Naive B cell (primary cell): ENCODE data around the gene CANT1. TPM values are rescaled to one million over a fixed set of nuclear protein-coding genes. Genes with fewer than 3 reads are reported as not detected.
A peak's percentile ranks its signal among the peaks of the same experiment; 100 is the strongest.
"Not testable (repeated sequence)": the region's sequence is repeated elsewhere in the genome, so short reads cannot be mapped to it uniquely, and the experiment has no call there.

Experiments used
- ATAC-seq, 2 donors: fragments of 150-1000 bp; cut with Tn5 transposase; 2 replicates each; pipeline ENCODE4 v1.10.0; 2021; ENCODE audit warnings: low read depth in 2 of 2, mild to moderate bottlenecking in 2 of 2, moderate library complexity in 2 of 2
- DNase-seq: peaks from one replicate; pipeline ENCODE4 v3.0.0; 2022
- H3K27ac Mint-ChIP-seq, 6 donors: one replicate each; pipeline ENCODE4 v1.8.0; 2020 to 2022; ENCODE audit warnings: mild to moderate bottlenecking in 6 of 6, mixed read lengths in 6 of 6, moderate library complexity in 5 of 6, inconsistent platforms in 2 of 6
- H3K27me3 Mint-ChIP-seq, 3 donors: one replicate each; pipeline ENCODE4 v1.8.0; 2021 to 2022; ENCODE audit warnings: mixed read lengths in 3 of 3, mild to moderate bottlenecking in 1 of 3
- H3K36me3 Mint-ChIP-seq, 2 donors: one replicate each; pipeline ENCODE4 v1.8.0; 2020 to 2022; ENCODE audit warnings: mixed read lengths in 2 of 2, inconsistent platforms in 1 of 2, mild to moderate bottlenecking in 1 of 2
- H3K4me1 Mint-ChIP-seq, 3 donors: one replicate each; pipeline ENCODE4 v1.8.0; 2020 to 2022; ENCODE audit warnings: mixed read lengths in 3 of 3, inconsistent platforms in 1 of 3, mild to moderate bottlenecking in 1 of 3, moderate library complexity in 1 of 3
- H3K4me3 Mint-ChIP-seq, 8 donors: one replicate each; pipeline ENCODE4 v1.8.0; 2020 to 2022; ENCODE audit warnings: mild to moderate bottlenecking in 8 of 8, mixed read lengths in 8 of 8, moderate library complexity in 8 of 8, inconsistent platforms in 2 of 8
- H3K9me3 Mint-ChIP-seq, 7 donors: one replicate each; pipeline ENCODE4 v1.8.0; 2020 to 2022; ENCODE audit warnings: mixed read lengths in 7 of 7, mild to moderate bottlenecking in 5 of 7, inconsistent platforms in 2 of 7, moderate library complexity in 1 of 7
- polyA plus RNA-seq, 6 donors: library from polyadenylated mRNA; unstranded; fragments of 300-500 nt; fragmentation: Illumina TruSeq; gene quantifications; one replicate each; pipeline ENCODE4 v1.2.3, GENCODE V29; 2021; ENCODE audit warnings: low read depth in 6 of 6

Gene CANT1
- polyA plus RNA-seq, 6 donors from 2014 or later: 3.7 to 9.7 (median 6.0) TPM

- no peaks in the 10 kb centered on the region for H3K9me3 Mint-ChIP-seq
- H3K4me3 Mint-ChIP-seq: no peak overlapping the region
- no peak for DNase-seq
- peaks cover 5 to 11% (median 10%) of the 10 kb centered on the region in 3 donors for H3K4me1 Mint-ChIP-seq
- H3K36me3 Mint-ChIP-seq: no peaks in the 10 kb centered on the region
- H3K27ac Mint-ChIP-seq: no peak overlapping the region
- ATAC-seq: no peak
- H3K27me3 Mint-ChIP-seq: peaks cover 50 to 93% (median 79%) of the 10 kb centered on the region in 3 donors
Measured at GRCh38 chr17:79027925-79028491, 18.4 kb upstream of the CANT1 start.

DNA sequence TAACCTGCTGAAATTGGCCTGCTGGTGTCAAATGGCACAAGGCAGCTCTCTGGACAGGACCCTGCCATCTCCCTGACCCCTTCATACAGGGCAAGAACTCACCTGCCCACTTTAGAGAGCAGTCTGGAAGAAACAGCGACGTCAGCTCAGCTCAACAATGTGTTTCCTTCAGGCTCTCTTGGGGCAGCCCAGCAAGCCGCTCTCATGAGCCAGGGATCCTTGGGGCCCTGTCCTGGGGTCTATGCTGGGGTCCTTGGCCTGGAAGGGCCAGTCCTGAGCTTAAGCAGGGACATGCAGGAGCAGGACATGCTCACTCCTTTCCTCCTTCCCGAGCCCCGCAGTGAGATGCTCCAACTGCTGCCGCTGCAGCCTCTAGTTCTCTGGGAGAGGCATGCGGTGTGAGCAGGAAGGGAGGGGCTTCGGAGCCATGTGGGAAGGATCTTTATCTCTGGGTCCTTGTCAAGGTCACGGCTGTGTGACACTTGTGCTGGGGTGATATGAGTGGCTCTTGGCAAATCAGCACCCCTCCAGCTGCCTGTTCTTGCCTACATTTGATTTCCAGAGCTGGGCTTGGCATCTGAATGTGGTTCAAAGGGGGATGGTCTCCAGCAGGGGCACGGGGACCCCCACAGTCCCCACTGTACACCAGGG lies 17.8 kb upstream of the CANT1 start:
- no peak overlapping the region for H3K27ac Mint-ChIP-seq
- H3K36me3 Mint-ChIP-seq: no peaks in the 10 kb centered on the region
- peaks cover 55 to 95% (median 82%) of the 10 kb centered on the region in 3 donors for H3K27me3 Mint-ChIP-seq
- no peak for ATAC-seq
- peak overlapping the region in 1 of 8 donors; percentile 61 for H3K4me3 Mint-ChIP-seq
- DNase-seq: no peak
- H3K4me1 Mint-ChIP-seq: peaks cover 5 to 11% (median 10%) of the 10 kb centered on the region in 3 donors
- H3K9me3 Mint-ChIP-seq: no peaks in the 10 kb centered on the region

DNA sequence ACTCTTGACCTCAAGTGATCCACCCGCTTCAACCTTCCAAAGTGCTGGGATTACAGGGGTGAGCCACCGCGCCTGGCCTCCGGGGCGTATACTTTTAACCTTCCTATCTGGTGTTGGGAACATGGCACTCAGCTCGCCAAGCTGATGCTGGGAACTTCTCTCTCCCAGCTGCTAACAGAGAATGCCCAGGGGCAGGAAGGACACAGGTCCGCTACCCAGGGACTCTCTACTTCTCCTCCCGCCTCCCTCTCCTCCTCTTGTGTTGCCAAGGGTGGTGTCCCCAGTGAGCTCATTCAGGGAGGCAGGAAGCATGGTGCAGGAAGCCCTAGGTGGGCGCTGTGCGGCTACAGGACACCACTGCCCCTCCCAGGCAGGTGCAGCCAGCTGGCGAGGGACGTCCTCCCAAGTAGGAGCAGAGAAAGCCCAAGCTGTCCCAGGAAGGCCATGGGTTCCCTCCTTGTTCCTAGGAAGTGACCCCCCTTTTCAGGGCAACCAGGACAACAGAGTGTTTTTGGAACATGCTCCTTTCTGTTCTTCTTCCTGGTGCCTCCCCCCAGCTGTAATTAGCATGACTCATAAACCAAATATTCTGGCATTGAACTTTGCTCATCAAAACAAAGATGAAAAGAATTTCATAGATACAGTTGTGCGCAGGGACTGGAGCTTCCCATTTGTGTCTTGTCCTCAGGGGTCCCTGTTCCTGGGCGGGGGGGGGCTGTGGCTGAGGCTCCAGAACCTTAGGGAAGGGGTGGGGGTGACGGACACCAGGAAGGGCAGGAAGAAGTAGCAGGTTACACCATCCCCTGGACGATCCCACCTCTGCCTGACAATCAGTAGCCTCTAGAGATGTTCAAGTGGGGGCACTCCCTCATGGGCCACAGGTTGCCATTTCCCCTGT lies 17.1 kb upstream of the CANT1 start:
- no peaks in the 10 kb centered on the region for H3K36me3 Mint-ChIP-seq
- peaks cover 56 to 95% (median 80%) of the 10 kb centered on the region in 3 donors for H3K27me3 Mint-ChIP-seq
- peak overlapping the region in 4 of 8 donors; percentile 28 to 61 (median 30) for H3K4me3 Mint-ChIP-seq
- DNase-seq (no peak), ATAC-seq (no peak)
- H3K27ac Mint-ChIP-seq: no peak overlapping the region
- peaks cover 5 to 11% (median 10%) of the 10 kb centered on the region in 3 donors for H3K4me1 Mint-ChIP-seq
- H3K9me3 Mint-ChIP-seq: no peaks in the 10 kb centered on the region

DNA sequence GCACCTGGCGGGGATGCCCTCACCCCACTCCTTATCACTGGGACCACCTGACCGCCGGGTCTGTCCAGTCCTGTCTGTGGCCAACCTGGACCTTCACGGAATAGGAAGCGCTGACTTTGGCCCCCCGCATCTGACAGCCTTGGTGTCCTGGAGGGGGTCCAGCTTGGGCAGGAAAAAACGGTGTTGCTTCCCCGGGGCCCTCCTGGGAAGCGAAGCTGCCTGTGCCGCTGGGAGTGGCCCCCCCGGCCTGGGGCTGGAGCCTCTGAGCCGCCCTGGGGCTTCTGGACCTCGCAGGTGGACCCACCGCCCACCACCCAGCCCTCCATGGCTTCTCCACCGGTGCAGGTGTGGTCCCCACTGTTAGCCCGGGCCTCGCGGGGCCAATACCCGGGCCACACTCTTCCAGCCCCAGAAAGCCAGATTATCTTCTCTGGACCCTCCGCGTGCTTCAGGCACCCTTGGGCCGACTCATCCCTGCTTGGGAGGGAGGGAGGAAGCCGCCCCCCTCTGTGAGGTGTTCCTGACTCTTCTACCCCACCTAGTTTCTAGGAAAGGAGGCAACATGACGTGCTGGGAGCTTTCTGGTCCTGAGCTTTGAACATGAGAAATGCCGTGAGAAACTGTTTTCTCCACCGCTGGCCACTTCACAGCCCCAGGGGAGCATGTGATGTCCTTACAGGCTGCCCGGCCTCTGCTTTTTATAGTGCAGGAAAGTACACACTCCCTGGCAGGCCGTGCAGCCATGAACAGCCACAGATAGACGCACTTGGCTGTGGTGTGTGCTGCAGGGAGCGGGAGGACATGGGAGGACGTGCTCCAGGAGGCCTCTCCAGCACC lies 15.6 kb upstream of the CANT1 start:
- DNase-seq (no peak), ATAC-seq (no peak)
- H3K36me3 Mint-ChIP-seq: no peaks in the 10 kb centered on the region
- peak overlapping the region in 7 of 8 donors; percentile 70 to 88 (median 85) for H3K4me3 Mint-ChIP-seq
- H3K27me3 Mint-ChIP-seq: peaks cover 58 to 96% (median 71%) of the 10 kb centered on the region in 3 donors
- H3K27ac Mint-ChIP-seq: peak overlapping the region in 1 of 6 donors; percentile 74
- peaks cover 5 to 11% (median 10%) of the 10 kb centered on the region in 3 donors for H3K4me1 Mint-ChIP-seq
- no peaks in the 10 kb centered on the region for H3K9me3 Mint-ChIP-seq

DNA sequence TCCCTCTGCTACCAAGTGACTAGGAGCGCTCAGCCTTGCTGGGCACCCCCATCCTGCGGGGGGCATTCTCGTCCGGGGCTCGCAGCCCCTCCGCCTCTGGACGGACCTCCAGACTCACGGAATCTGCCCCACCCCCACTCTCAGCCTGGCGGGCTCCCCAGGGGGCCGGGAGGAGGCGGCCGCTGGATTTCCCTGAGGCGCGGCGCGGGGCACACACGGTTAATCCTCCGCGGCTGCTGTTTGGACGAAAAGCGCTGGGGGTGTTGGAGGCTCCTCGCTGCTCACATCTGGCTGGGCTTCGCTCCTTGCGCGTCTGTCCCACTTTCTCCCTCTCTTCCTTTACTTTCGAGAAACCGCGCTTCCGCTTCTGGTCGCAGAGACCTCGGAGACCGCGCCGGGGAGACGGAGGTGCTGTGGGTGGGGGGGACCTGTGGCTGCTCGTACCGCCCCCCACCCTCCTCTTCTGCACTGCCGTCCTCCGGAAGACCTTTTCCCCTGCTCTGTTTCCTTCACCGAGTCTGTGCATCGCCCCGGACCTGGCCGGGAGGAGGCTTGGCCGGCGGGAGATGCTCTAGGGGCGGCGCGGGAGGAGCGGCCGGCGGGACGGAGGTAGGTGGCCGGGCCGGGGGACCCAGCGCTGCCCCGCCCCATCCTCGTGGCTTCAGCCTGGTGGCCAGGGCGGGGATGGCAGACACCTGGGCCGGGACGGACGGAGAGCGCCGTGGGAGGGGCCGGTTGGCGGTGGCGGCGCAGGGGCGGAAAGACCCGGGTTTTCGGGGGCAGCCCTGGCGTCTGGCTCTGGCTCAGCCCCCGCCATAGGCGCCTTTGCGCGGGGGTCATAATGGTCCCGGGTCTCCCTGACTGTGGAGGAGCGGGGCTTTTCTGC lies 14.6 kb upstream of the CANT1 start, which contains the start of gene C1QTNF1:
Gene C1QTNF1, plus strand, starts transcription at position 284 of the 886 bp plus-strand sequence. CDS start 19,800 bp downstream, outside the sequence.
- DNase-seq (peak; percentile 42), ATAC-seq (peak; percentile 80 to 82)
- Mint-ChIP-seq H3K9me3 (no peaks in the 10 kb centered on the region), H3K4me1 (peaks cover 8 to 11% (median 10%) of the 10 kb centered on the region in 3 donors), H3K4me3 (peak within 1 kb of the TSS; percentile 77 to 92 (median 88)), H3K27me3 (peaks cover 56 to 94% (median 74%) of the 10 kb centered on the region in 3 donors), H3K36me3 (no peaks in the 10 kb centered on the region), H3K27ac (no peak within 1 kb of the TSS)

GRCh38 chr17:79023180-79023705 lies 13.7 kb upstream of the CANT1 start:
- Mint-ChIP-seq H3K4me1 (peaks cover 8 to 11% (median 10%) of the 10 kb centered on the region in 3 donors), H3K9me3 (no peaks in the 10 kb centered on the region), H3K27me3 (peaks cover 50 to 94% (median 80%) of the 10 kb centered on the region in 3 donors), H3K36me3 (no peaks in the 10 kb centered on the region), H3K27ac (no peak overlapping the region), H3K4me3 (peak overlapping the region in 7 of 8 donors; percentile 37 to 89 (median 86))
- no peak for ATAC-seq
- DNase-seq: no peak

DNA sequence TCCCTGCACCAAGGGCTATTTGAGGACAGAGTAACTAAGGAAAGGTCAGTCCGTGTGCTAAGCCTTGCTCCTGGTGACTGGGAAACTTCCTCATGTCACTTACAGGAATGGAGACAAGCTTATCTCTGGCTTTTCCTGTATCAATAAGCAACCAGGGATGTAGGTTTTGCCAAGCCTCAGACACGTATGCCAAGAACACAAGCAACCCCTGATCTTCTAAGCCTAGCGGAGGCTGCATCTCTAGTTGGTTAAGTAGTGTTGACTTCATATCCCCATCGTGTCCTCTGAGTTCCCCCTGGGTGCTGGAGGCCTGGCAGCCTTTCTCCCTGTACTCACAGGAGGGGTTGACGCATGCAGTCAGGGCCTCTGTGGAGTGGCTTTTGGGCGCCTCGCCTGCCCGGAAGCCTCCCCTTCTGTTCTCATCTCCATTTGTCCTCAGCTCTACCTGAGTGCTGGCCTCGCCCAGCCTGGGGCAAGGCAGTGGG lies 13.0 kb upstream of the CANT1 start:
- H3K36me3 Mint-ChIP-seq: no peaks in the 10 kb centered on the region
- H3K27ac Mint-ChIP-seq: no peak overlapping the region
- H3K27me3 Mint-ChIP-seq: peaks cover 49 to 88% (median 74%) of the 10 kb centered on the region in 3 donors
- H3K4me3 Mint-ChIP-seq: peak overlapping the region in 2 of 8 donors; percentile 37 to 56
- no peak for ATAC-seq
- peaks cover 8 to 11% (median 10%) of the 10 kb centered on the region in 3 donors for H3K4me1 Mint-ChIP-seq
- H3K9me3 Mint-ChIP-seq: no peaks in the 10 kb centered on the region
- DNase-seq: no peak

- not testable (repeated sequence) for ATAC-seq
Measured at GRCh38 chr17:79021929-79022328, 12.4 kb upstream of the CANT1 start.

DNA sequence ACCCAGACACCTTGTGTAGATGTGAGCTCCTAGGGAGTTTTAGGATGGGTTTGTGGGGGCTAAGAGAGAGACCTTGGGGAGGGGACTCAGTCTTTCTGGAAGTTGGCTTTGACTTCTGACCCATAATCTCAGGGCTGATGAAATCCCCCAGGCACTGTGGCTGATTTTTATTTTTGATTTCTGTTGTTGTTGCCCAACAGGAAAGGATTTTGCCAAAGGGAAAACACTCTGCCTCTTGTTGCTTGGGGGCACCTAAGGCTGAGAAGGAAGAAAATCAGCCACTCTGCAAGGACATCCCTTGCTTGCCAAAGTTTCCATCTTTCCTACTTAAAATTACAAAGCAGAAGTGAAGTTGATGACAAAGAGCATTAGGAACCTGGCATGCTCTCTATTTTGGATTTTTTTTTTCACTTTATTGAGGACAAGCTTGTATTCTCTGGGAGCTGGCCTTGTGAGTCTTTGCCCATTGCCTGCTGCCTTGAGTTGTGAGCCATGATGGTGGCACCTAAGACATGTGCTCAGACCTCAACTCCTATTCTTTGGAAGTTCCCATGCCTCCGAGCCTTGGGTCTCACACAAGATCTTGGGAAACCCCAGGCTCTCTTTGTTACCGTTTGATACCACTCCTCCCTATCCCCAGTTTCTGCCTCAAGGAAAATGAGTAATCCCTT lies 11.2 kb upstream of the CANT1 start:
- peaks cover 8 to 11% (median 10%) of the 10 kb centered on the region in 3 donors for H3K4me1 Mint-ChIP-seq
- H3K27me3 Mint-ChIP-seq: peaks cover 39 to 84% (median 66%) of the 10 kb centered on the region in 3 donors
- peaks cover 0 to 3% (median 0%) of the 10 kb centered on the region in 7 donors for H3K9me3 Mint-ChIP-seq
- H3K36me3 Mint-ChIP-seq: no peaks in the 10 kb centered on the region
- ATAC-seq (no peak), DNase-seq (no peak)
- no peak overlapping the region for H3K4me3 Mint-ChIP-seq
- H3K27ac Mint-ChIP-seq: no peak overlapping the region

More at GRCh38 chr17:79021929-79022328, 12.4 kb upstream of the CANT1 start:
- H3K9me3 Mint-ChIP-seq, H3K4me3 Mint-ChIP-seq, H3K36me3 Mint-ChIP-seq, DNase-seq, H3K27ac Mint-ChIP-seq: not testable (repeated sequence)
- Mint-ChIP-seq H3K27me3 (peaks cover 45 to 88% (median 74%) of the 10 kb centered on the region in 3 donors), H3K4me1 (peaks cover 8 to 11% (median 10%) of the 10 kb centered on the region in 3 donors)

DNA sequence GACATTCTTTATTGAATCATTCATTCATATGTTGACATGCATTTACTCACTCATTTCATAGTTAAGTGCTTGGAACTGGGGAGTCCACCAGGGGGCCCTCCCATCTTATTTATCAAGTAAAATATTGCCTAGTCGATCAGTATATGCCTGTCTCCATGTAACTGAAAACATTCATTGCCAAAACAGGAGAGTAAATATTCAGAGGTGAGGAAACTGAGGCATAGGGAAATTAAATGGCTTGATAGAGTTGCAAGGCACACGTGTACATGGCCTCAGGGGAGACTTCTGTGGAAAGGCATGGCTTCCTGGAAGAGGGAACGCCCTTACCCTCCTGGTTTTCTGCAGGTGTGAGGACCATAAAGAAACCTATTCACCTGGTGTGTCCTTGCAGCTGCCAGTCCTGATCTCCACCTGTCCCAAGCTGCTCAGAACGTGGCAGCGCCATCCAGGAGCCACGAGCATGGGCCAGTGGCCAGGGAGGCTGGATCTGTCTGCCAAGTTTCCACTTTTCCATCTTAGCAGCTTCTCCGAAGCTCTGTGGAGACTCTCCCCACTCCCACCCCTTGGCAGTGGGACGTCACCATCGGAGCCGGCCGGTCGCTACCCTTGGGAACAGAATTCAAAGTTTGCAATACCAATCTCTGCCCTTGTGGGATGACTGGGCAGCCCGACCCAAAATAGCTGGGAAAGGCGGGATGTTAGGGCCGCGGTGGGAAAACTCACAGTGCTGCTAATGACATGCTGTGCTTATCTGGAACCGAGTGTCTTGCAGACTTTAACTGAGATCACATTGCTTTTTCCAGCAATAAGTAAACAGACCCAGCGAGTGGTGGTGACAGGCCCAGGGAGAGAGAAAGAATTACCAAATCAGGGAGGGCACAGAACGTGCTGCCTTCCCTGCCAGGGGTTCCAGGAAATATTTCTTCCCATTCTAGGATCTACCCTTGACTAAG lies 10.3 kb upstream of the CANT1 start:
- H3K9me3 Mint-ChIP-seq: peaks cover 0 to 5% (median 0%) of the 10 kb centered on the region in 7 donors
- DNase-seq: no peak
- H3K36me3 Mint-ChIP-seq: no peaks in the 10 kb centered on the region
- peaks cover 33 to 79% (median 58%) of the 10 kb centered on the region in 3 donors for H3K27me3 Mint-ChIP-seq
- H3K4me1 Mint-ChIP-seq: peaks cover 8 to 11% (median 10%) of the 10 kb centered on the region in 3 donors
- peak overlapping the region in 1 of 6 donors; percentile 39 for H3K27ac Mint-ChIP-seq
- no peak overlapping the region for H3K4me3 Mint-ChIP-seq
- ATAC-seq: peak; percentile 30 to 49
